T47D (cell line): ENCODE measurements around the gene MICA.

ENCODE experiments used
- DNase-seq, 2 experiments: peaks; one replicate each; pipeline versions ENCODE4 v3.0.0 to v3.0.0-alpha.2; 2011 to 2012; ENCODE audit warnings: low read depth in 1 of 2, low spot score in 1 of 2
- JUND ChIP-seq: IDR thresholded peaks from 2 replicates; pipeline ENCODE4 v1.6.1; 2012; ENCODE audit warnings: low read depth
- in situ Hi-C: cut with HindIII; loops from 2 replicates; pipeline ENCODE4 v1.10.0; 2016; ENCODE audit warnings: low sequenced_read_pairs, low pct_unique_long_range_greater_than_20kb

MICA gene

GRCh38 chr6:31462964-31463870, 59.8 kb downstream of the MICA start:
- in situ Hi-C loops = no loop called here
- DNase-seq = peak; percentile 87 to 96
- TF ChIP-seq JUND = no peak

GRCh38 chr6:31464252-31465184, 61.1 kb downstream of the MICA start:
- DNase-seq = no peak
- no peak for TF ChIP-seq JUND
- in situ Hi-C loops = no loop called here
